ENCODE measurements around the gene KIAA0825. TPM values are rescaled to one million over a fixed set of nuclear protein-coding genes. Genes with fewer than 3 reads are reported as not detected.

Gene KIAA0825
- total RNA-seq, 1 donor from 2014 or later = 5.0 TPM

GRCh38 chr5:94627191-94627590, 8.8 kb upstream of the KIAA0825 start:
- H3K4me3 Mint-ChIP-seq (ENCODE audit: unreplicated experiment) = no peak overlapping the region
- H3K9me3 Mint-ChIP-seq (ENCODE audit: unreplicated experiment) = no peaks in the 10 kb centered on the region
- no peaks in the 10 kb centered on the region for H3K27me3 Mint-ChIP-seq (ENCODE audit: unreplicated experiment)
- DNase-seq (ENCODE audit: extremely low spot score, unreplicated experiment) = no peak
- H3K36me3 Mint-ChIP-seq (ENCODE audit: unreplicated experiment) = peaks cover 8% of the 10 kb centered on the region
- H3K4me1 Mint-ChIP-seq (ENCODE audit: unreplicated experiment) = peaks cover 7% of the 10 kb centered on the region
- TF ChIP-seq CTCF (IDR thresholded peaks at IDR 0.05) = no peak
- no peak overlapping the region for H3K27ac Mint-ChIP-seq (ENCODE audit: unreplicated experiment)

- TF ChIP-seq CTCF (IDR thresholded peaks at IDR 0.05) = no peak
- H3K4me3 Mint-ChIP-seq (ENCODE audit: unreplicated experiment) = no peak overlapping the region
- no peak overlapping the region for H3K27ac Mint-ChIP-seq (ENCODE audit: unreplicated experiment)
- H3K36me3 Mint-ChIP-seq (ENCODE audit: unreplicated experiment) = no peaks in the 10 kb centered on the region
- DNase-seq (ENCODE audit: extremely low spot score, unreplicated experiment) = no peak
- H3K4me1 Mint-ChIP-seq (ENCODE audit: unreplicated experiment) = peaks cover 25% of the 10 kb centered on the region
- no peaks in the 10 kb centered on the region for H3K27me3 Mint-ChIP-seq (ENCODE audit: unreplicated experiment)
- no peaks in the 10 kb centered on the region for H3K9me3 Mint-ChIP-seq (ENCODE audit: unreplicated experiment)
These were observed 5.5 kb upstream of the KIAA0825 start for GRCh38 chr5:94623877-94624276.

GRCh38 chr5:94623011-94623410, 4.6 kb upstream of the KIAA0825 start:
- Mint-ChIP-seq H3K27ac (ENCODE audit: unreplicated experiment) (no peak overlapping the region), H3K27me3 (ENCODE audit: unreplicated experiment) (no peaks in the 10 kb centered on the region), H3K9me3 (ENCODE audit: unreplicated experiment) (no peaks in the 10 kb centered on the region), H3K36me3 (ENCODE audit: unreplicated experiment) (no peaks in the 10 kb centered on the region), H3K4me1 (ENCODE audit: unreplicated experiment) (peaks cover 25% of the 10 kb centered on the region), H3K4me3 (ENCODE audit: unreplicated experiment) (no peak overlapping the region)
- TF ChIP-seq CTCF (IDR thresholded peaks at IDR 0.05) = no peak
- no peak for DNase-seq (ENCODE audit: extremely low spot score, unreplicated experiment)

- no peaks in the 10 kb centered on the region for H3K36me3 Mint-ChIP-seq (ENCODE audit: unreplicated experiment)
- no peaks in the 10 kb centered on the region for H3K27me3 Mint-ChIP-seq (ENCODE audit: unreplicated experiment)
- no peak for TF ChIP-seq CTCF (IDR thresholded peaks at IDR 0.05)
- no peaks in the 10 kb centered on the region for H3K9me3 Mint-ChIP-seq (ENCODE audit: unreplicated experiment)
- DNase-seq (ENCODE audit: extremely low spot score, unreplicated experiment) = no peak
- H3K4me1 Mint-ChIP-seq (ENCODE audit: unreplicated experiment) = peaks cover 33% of the 10 kb centered on the region
- H3K4me3 Mint-ChIP-seq (ENCODE audit: unreplicated experiment) = no peak overlapping the region
- no peak overlapping the region for H3K27ac Mint-ChIP-seq (ENCODE audit: unreplicated experiment)
These were observed 3.4 kb upstream of the KIAA0825 start for GRCh38 chr5:94621763-94622162.

- no peak overlapping the region for H3K4me3 Mint-ChIP-seq (ENCODE audit: unreplicated experiment)
- no peaks in the 10 kb centered on the region for H3K36me3 Mint-ChIP-seq (ENCODE audit: unreplicated experiment)
- H3K9me3 Mint-ChIP-seq (ENCODE audit: unreplicated experiment) = no peaks in the 10 kb centered on the region
- no peaks in the 10 kb centered on the region for H3K27me3 Mint-ChIP-seq (ENCODE audit: unreplicated experiment)
- DNase-seq (ENCODE audit: extremely low spot score, unreplicated experiment) = no peak
- peaks cover 36% of the 10 kb centered on the region for H3K4me1 Mint-ChIP-seq (ENCODE audit: unreplicated experiment)
- TF ChIP-seq CTCF (IDR thresholded peaks at IDR 0.05) = no peak
- H3K27ac Mint-ChIP-seq (ENCODE audit: unreplicated experiment) = no peak overlapping the region
These were observed 1.9 kb upstream of the KIAA0825 start for GRCh38 chr5:94620256-94620655.

Data from osteocyte (in vitro differentiated cells).